GM18858 (cell line): ENCODE results near the gene FRMD8.

ENCODE experiments used
- ATAC-seq: cut with Tn5 transposase; IDR thresholded peaks from one replicate; pipeline ENCODE4 v1.9.1; 2021; ENCODE audit not compliant: unreplicated experiment

The FRMD8 gene

DNA sequence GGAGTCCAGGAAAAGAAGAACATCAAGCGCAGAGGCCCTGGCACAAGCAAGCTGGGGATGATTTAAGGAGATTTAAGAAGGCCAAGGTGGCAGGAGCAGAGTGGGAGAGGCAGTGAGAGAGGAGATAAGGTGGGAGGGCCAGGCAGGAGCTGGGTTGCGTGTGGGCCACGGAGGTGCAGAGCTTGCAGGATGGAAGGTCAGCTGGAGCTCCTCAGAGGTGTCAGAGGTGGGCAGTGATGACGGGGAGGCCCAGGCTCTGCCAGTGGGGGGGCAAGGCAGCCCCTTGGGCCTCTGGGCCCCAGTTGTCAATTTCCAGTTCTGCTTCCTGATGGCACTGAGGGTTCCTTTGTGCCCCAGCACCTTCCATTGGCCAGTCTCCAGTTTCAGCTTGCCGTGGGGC is 6.5 kb downstream of the FRMD8 start:
- no peak for ATAC-seq

DNA sequence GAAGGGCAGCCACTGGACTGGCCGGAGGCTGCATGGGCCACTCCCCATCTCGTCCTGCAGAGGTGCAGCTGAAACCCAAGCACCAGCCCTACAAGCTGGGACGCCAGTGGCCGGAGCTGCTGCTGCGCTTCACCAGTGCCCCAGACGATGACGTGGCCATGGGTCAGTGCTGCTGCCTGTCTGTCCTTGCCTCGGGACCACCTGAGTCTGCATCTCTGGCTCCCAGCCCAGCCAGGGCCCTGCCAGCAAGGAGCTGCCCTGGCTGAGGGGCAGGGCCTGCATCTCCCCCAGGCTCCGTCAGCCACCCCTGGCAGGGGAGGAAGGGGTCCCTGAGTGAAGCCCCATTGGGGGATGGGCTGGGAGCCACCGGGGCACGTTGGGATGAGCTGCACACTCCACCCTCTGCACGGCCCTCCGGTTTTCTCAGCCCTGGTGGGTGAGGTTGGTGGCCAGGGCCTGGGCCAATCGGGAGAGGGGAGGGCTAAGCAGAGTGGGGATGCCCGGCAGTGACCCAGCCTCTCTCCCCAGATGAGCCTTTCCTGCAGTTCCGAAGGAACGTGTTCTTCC is 7.2 kb downstream of the FRMD8 start:
- ATAC-seq, result no peak

DNA sequence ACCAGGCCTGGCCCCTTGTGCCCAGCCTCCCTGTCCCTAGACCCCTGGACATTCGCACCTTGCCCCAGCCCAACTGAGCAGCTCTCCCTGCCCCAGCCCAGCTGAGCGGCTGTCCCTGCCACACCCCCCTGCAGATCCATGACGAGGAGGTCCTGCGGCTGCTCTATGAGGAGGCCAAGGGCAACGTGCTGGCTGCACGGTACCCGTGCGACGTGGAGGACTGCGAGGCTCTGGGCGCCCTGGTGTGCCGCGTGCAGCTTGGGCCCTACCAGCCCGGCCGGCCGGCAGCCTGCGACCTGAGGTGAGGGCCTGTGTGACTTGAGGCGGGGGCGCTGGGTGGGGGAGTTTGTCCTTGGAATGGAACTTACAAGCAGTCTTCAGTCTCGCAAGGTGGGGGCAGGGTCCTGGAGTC is 7.7 kb downstream of the FRMD8 start:
- ATAC-seq, result no peak

DNA sequence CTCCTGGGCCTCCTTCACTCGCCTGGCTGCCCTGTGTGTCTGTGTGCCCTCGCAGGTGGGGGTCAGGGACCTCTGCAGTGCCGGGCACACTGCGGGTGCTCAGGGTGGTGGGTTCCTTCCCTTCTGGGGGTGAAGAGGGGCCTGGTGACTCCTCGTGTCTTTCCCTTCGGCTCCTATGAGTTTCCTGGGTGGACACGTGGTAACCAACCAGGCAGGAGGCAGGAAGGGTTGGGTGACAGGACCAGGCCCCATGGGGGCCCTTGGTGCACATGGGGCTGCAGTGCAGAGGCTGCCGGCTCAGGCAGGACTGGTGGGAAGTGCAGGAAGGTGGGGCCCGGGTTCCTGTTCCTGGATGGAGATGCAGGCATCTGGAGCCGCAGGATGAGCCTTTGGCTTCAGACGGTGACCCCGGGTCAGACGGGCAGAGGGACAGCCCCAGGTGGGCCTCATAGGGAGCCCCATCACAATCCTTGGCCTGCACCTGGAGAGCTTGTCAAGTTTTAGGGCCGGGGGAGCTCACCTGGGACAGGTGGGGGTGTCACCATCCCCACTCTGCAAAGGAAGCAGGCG is 9.6 kb downstream of the FRMD8 start:
- no peak for ATAC-seq

DNA sequence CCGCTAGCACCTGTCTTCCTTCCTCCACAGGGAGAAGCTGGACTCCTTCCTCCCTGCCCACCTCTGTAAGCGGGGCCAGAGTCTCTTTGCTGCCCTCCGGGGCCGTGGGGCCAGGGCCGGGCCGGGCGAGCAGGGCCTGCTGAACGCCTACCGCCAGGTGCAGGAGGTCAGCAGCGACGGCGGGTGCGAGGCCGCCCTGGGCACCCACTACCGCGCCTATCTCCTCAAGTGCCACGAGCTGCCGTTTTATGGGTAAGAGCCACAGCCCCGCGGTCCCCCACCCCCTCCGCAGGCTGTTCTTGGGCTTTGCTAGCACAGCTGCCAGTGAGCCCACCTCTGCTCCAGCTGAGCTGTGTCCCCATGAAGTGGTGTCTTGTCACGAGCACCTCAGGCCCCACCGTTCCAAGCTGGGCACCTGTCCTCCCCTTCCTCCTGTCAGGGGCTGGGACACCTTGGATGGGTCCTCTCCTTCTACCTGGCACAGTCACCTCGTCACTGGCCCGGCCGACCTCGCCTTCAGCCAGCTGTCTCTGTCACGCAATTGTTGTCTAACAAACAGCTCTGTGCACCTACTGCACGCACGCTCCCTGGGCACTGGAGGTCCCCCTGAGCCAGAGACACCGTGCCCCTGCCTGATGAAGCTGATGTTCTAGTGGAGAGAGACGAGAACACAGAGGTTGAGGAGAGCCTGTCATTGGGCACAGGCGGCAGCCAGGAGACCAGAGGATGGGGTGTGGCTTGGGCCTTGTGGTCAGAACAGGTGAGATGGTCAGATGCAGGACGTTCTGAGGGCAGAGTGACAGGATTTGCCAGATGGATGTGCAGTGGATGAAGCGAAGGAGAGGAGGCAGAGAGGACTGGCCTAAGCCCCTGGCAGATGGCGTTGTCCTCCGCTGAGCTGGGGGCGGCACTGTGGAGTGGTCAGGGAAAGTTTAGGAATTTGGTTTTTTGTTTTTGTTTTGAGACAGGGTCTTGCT is 10.6 kb downstream of the FRMD8 start:
- ATAC-seq, result no peak

DNA sequence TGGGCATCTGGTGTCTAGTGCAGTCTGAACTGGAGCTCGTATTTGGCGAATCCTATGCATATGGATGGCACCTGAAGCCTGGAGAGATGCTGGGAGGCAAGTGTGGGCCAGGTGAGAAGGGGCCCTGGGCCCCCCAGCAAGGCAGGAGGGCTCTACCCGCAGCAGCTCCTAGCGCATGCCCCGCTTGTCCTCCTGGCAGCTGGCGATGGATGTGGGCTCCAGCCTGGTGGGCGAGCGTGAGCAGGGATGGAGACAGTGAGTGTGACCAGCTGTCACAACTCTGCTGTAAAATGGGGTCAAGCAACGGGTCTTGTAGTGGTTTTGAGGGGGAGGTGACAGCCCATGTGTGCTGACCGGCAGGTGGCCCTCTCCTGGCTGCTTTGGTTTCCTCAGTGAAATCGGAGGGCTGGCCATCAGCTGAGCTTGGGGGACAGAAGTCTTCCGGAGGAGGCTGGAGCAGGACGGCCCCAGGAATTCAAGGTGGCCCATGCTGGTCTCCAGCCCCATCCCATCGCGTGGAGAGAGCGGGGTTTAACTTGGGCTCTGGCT is 12.0 kb downstream of the FRMD8 start:
- ATAC-seq, result no peak

DNA sequence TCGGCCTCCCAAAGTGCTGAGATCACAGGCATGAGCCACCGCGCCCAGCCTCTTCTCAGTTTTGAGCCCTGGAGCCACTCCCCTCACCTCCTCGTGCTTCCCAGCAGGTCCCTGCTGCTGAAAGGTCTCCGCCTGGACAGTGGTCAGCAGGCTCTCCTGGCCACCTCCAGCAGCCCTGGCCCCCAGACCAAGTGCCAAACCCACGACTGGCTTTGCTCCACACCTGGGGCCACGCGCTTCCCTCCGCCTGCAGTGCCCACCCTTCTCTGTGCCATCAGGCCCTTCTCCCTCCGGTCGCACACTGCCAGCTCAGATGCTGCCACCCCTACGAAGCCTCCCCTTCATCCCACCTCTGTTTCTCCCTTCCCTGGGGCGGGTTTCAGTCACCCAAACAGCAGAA is 12.8 kb downstream of the FRMD8 start:
- no peak for ATAC-seq

DNA sequence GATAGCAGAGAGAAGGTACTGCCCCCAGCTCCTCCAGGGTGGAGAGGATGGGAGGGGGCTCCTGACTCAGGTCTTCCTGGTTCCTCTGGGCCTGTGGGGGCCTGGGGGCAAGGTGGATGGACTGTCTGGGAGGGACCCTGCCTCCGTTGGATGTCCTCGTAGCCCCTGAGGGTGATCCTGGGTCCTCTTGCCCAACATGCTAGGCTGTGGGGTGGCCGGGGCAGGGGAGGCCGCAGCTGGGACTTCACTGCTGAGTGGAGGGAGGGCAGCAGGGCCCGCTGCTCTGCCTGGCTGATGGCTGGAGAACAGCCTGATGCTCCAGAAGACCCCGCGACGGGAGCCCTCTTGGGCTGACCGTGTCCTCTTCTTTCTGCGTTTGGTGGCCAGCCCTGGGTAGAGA is 13.4 kb downstream of the FRMD8 start:
- no peak for ATAC-seq

DNA sequence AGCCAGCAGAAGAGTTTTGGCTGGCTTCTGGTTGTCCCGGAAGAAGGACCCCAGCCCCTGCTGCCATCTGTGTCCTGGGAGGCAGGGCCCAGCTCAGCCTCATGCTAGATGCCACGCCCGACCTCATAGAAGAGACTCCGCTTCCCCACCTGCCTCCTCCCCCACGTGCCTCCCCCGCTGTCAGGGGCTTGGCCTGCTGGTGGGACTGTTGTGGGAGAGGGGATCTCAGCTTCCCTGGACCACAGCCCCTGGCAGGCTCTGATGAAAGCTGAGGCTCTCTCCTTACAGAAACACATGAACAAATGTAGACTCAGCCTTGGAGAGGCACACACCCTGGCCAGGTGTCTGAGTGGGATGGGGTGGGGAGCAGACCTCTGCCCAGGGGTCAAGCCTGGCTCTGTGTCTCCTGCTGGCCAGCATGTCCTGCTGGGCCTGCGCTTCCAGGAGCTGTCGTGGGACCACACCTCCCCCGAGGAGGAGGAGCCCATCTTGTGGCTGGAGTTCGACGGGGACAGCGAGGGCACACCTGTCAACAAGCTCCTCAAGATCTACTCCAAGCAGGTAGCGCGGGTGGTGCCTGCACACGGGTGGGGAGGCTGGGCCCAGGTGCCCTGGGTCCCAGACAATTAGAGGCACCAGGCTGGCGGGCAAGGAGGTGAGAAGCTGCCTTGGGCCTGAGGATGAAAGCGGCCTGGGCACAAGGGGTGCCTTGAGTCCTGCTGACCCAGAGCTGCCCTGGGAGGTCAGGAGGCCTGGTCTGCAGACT is 14.1 kb downstream of the FRMD8 start:
- no peak for ATAC-seq

DNA sequence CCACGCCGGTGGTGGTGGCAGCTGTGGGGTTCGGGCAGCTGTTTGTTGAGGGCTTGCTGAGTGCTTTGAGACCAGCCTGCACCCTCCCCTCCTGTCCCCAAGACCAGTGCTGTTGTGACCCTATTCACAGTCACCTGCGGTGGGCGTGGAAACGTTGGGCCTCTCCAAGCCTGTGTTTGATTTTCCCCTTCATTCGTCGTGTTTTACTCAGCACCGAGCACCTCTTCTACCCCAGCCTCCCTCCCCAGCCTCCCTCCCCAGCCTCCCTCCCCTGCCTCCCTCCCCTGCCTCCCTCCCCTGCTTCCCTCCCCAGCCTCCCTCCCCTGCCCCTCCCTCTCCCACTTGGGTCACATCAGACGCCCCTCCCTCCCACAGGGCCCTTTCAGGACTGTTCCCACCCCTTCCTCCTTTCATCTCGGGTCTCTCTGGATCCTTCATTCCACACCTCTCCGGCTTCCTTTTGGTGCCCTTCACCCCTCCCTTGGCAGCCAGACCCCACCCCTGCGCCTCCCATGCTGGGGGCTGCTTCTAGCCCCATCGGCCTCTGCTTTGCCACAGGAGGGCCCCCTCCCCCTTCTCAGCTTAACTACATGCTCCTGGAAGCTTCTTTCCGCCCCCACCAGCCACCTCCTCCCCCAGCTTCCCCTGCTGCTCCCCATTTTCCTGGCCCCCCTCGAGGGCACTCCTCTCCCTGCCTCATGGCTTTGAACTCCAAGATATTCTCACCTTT is 14.8 kb downstream of the FRMD8 start:
- ATAC-seq, result no peak

DNA sequence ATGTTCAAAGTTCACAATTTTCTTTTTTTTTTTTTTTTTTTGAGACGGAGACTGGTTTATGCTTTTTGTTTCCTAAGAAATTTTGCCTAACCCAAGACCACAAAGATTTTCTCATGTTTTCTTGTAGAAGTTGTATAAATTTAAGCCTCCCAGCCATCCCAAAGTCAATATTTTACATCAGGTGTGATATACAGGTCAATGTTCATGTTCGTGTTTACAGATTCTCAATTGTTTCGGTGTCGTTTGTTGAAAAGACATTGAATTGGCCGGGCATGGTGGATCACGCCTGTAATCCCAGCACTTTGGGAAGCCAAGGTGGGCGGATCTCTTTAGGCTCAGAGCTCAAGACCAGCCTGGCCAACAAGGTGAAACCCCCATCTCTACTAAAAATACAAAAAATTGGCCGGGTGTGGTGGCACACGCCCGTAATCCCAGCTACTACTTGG is 15.4 kb downstream of the FRMD8 start:
- ATAC-seq, result no peak

DNA sequence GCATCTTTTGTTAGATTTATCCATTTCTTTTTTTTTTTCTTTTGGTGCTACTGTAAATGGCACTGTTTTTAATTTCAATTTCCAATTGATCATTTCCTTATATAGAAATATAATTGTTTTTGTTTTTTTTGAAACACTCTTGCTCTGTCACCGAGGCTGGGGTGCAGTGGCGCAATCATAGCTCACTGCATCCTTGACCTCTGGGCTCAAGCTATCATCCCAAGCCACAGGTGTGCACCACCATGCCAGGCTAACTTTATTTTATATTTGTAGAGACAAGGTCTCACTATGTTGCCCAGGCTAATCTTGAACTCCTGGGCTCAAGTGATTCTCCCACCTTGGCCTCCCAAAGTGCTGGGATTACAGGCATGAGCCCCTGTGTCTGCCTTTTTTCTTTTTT is 16.4 kb downstream of the FRMD8 start:
- ATAC-seq, result no peak

DNA sequence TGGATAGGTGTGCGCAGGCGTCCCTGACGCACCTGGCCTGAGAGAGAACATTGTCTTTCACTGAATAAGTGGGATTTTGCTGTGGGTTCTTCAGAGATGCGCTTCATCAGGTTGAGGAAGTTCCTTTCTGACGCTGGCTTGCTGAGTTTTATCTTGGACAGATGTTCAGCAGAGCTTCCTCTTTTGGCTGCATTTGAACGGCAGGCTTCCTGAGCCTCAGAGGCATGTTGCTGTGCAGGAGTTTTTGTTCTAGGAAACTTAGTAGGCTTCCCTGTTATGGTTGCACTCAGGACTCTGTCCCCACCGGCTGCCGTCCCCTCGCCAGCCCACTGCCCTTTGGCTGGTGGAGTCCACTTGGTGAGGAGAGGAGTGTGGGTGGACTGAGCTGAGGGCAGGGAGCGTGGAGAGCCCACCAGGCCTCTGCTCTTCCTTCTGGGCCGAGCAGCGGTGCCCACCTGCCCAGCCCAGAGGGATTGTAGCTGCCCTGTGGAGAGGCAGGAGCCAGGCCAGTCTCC is 17.2 kb downstream of the FRMD8 start:
- no peak for ATAC-seq

DNA sequence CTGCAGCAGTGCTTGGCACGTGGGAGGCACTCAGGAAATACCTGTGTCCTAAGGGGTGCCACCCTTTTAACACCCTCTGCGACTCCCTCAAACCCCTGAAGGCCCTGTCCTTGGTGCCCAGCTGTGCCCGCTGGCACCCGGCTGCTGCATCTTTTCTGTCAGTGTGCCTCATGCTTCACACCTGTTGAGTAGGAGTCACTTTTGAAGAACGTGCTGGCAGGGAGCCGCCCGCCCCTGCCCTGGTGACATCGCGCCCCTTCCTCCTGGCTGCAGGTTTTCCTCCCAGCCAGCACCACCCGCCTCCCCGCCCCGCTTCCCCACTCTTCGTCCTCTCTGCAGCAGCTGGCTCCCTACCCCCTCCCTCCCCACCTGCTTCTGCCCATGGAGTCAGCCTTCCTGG is 17.8 kb downstream of the FRMD8 start:
- ATAC-seq, result no peak

DNA sequence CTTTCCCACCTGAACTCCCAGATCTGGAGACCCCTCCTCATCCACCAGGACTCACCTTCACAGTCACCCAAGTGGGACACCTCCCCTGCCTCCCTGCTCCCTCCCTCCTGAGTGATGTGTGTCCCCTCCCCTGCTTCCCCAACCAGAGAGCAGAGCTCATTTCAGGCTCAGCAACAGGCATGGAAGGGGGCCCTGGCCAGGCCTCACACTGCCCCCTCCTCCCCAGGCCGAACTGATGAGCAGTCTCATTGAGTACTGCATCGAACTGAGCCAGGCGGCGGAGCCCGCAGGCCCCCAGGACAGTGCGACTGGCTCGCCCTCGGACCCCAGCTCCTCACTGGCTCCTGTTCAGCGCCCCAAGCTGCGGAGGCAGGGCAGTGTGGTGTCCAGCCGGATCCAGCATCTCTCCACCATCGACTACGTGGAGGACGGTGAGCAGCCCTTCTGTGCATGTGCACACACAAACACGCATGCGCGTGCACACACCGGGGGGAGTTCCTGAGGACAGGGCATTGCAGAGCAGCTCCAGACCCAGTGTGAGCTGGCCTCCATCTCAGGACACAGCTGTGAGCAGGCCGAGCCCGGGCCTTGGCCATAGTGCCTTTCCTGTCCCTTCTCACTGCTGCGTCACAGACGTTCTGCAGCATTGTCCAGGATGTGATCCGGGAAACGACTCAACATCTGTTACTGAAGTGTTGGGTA is 18.4 kb downstream of the FRMD8 start:
- no peak for ATAC-seq

DNA sequence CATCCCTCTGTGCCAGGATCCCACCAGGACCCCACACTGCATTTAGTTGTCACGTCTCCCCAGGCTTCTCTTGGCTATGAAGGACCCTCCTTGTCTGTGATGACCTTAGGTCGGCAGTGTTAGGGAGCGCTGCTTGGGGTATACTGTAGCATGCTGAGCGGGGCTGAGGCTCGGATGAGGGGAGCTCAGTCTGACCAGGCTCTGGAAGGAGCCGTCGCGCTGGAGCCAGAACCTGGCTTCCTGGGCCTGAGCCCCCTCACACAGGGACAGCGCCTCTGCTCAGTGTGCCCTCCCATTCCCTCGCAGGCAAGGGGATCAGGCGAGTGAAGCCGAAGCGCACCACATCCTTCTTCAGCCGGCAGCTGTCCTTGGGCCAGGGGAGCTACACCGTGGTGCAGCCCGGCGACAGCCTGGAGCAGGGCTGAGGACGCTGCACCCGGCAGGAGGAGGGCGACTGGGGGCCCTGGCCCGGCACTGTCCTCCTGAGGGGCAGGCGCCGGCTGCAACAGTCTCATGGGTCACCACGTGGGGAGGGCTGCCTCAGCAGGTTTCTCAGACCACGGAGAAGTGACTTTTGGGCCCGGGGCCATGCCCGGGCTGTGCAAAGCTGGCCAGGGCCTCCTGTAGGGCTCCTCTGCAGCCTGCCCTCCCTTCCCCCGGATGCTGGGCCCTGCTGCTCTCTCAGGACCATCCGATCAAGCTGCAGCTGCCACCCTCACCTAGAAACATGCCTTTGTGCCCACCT is 24.7 kb downstream of the FRMD8 start:
- no peak for ATAC-seq

DNA sequence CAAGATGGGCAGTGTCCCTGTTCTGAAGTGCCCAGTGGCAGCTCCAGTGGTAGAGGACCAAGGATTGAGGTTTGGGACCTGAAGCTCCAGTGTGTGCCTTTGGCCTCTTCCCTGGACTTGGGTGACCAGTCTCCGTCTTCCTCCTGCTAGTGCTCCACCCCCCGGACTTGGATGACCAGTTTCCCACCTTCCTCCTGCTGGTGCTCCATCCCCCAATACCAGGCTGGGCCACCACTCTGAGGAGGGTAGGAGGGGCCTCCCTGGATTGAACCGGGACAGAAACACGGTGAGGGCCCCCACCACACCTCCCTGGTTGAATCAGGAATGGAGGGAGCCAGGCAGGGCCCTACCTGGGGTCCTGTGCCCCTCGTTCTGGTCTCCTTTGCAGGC is 25.2 kb downstream of the FRMD8 start:
- no peak for ATAC-seq

DNA sequence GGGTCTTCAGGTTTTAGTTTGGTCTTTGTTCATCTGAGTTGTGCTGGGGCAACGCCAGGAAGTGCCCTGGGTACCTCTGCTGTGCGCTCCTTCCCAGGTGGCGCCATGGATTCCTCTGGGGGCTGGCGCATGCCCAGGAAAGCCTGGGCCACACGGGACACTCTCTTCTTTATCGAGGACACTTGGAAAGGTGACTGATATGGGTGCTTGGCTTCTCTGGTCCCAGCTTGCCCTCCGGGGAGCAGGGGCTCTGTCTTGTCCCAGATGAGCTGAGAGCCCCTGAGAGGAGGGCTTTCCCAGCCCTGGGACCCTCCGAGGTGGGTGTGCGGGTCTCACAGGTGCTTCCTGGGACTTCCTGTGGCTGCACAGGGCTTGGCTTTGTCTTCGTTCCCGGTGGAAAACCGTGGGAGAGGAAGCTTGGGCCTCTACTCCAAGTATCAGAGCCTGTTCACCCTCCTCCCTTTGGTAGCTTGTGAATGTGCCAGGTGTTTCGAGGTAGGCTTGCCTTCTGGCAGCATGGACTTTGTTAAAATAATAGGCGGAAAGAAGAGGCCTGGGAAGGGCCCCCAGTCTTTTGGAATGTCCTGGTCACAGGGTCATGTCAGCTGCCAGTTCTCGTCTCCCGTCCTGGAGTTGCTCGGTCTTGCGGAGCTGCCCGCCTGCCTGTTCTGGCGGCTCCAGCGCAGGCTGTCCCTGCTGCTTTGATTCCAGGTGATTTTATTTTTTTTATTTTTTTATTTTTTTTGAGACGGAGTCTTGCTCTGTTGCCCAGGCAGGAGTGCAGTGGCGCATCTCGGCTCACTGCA is 26.0 kb downstream of the FRMD8 start:
- no peak for ATAC-seq
